ENCODE measurements around the gene ANKRD13B.

GRCh38 chr17:29563816-29564215 lies 29.1 kb upstream of the ANKRD13B start:
- TF ChIP-seq CTCF (IDR thresholded peaks at IDR 0.05; ENCODE audit: low read depth, low read length), result no peak
- TF ChIP-seq EZH2phosphoT487 (IDR thresholded peaks at IDR 0.05; ENCODE audit: low read depth), result no peak
